Right lobe of liver (tissue), 4 donors: Measurements from ENCODE around the gene FHIT.

Experiments
- CTCF ChIP-seq, 4 donors: fragments of 200-600 bp in 3 of 4; fragments of 450-650 bp in 1 of 4; IDR thresholded peaks; one replicate each; pipeline versions ENCODE4 v1.5.1 to v1.8.0; 2016 to 2022; ENCODE audit warnings: antibody characterized with exemption in 4 of 4, mild to moderate bottlenecking in 2 of 4
- POLR2A ChIP-seq: fragments of 450-650 bp; IDR thresholded peaks from one replicate; pipeline ENCODE4 v1.6.1; 2017; ENCODE audit warnings: antibody characterized with exemption, mild to moderate bottlenecking
- donor health status: DM: no; HTN: no; CAD: no.
- donor health status: DM: no; HTN: no; CAD: no.
- donor health status: DM: no; HTN: yes; CAD: no.

GRCh38 chr3:60391292-60391691, 860.0 kb downstream of the FHIT start:
- TF ChIP-seq CTCF (IDR thresholded peaks at IDR 0.05) (no peak), POLR2A (no peak)
